GM18502 (cell line): Measurements from ENCODE around the gene LCTL.

Experiments used
- ATAC-seq: cut with Tn5 transposase; IDR thresholded peaks from one replicate; pipeline ENCODE4 v1.9.1; 2021; ENCODE audit warnings: mild to moderate bottlenecking; ENCODE audit not compliant: unreplicated experiment, poor library complexity

The LCTL gene

DNA sequence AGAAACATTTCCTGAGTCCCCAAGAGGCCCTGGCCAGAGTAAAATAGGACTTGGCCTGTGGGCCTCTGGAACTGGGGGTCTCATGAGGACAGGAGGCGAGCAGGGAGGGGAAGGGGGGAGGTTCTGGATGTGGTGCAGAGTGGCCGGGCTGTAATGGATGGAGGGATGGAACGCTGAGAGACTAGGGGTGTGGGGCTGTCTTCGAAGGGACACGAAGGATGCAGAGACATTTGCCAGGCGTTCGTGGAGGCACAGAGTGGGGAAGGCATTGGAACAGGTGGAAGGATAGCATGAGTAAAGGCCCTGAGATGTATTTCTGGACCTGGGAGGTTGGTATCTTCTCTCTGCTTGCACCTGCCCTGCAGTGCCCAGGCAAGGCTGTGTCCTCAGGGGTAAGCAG lies 2.1 kb upstream of the LCTL start:
- ATAC-seq, result no peak

DNA sequence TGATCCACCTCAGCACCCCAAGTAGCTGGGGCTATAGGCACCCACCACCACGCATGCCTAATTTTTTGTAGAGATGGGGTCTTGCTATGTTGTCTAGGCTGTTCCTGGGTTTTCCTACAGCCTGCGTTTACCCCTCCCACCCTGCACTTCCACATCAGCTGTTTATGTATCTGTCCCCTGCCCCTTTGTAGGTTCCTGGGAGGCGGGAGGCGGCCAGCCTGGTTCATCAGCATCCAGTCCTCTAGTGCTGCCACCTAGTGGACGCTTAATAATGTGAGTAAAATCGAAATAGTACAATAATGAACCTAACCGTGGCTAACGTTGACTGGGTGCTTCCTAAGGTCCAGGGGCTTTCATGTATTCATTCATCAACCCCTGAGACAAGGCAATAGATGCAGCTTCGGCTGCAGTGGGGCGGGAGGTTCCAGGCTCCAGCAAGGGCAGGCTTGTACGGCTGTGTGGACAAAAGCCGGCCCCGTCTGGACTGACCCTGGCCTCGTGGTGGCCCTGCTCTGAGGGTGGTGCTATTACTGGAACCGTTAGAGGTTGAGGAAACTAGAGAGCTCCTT lies 1.2 kb upstream of the LCTL start:
- no peak for ATAC-seq

DNA sequence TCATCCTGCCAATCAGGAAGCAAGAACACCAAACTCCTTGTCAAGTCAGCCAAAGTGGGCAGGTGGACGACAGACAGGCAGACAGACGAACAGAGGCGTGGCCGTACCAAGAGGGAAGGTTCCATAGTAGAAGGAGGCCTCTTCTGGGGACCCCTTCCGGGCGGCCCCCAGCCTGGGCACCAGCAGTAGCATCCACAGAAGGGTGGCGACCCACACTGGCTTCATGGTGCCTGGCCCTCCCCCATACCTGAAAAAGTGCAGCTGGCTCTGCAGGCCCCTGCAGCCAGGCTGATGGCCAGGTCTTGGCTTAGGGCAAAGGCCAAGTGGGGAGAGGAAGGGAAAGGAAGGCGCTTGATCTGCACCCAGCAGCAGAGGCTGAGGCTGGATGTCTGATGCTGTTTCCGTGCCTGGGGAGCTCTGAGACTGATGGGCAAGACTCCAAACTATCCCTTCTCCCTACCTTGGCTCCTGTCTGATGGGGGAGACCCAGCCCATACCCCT lies 607 bp downstream of the LCTL start:
- ATAC-seq, result no peak

DNA sequence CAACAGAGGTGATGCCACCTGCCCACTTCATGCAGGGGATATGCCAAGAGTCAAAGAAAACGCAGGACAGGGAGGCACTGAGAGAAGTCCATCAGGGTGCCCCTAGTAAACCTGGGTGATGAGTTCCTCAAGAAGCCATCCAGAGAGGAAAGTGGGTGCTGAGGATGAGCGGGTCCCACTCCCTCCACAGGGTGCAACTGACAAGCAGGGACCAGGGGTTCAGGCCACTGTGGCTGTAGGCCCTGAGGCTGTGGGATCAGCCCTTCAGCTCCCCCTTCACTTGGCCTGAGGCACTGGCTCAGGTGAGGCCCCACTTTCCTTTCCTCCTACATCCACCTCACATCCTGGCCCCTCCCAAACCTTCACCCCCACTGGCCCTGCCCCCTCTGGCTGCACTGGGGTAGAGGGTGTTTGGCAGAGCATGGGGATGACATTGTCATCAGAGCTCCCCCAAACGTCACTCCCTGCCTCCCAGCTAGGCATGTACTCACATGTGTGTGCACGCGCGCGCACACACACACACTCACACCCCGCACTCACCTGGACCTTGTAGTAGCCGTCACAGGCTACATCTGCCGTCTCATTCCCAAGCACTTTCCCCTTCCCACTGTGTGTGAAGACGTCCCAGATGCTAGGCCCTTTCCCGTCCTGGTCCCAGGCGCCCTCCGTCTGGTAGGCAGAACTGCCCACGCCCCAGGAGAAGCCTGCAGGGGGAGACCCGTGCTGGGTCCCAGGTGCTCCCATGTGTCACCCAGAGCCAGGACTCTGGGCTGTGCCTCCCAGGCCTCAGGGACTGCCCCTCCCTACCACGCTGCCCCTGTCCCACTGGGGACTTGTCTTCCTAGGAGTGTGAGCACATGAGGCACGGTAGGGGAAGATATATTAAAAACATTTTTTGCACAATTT lies 1.4 kb downstream of the LCTL start:
- no peak for ATAC-seq

DNA sequence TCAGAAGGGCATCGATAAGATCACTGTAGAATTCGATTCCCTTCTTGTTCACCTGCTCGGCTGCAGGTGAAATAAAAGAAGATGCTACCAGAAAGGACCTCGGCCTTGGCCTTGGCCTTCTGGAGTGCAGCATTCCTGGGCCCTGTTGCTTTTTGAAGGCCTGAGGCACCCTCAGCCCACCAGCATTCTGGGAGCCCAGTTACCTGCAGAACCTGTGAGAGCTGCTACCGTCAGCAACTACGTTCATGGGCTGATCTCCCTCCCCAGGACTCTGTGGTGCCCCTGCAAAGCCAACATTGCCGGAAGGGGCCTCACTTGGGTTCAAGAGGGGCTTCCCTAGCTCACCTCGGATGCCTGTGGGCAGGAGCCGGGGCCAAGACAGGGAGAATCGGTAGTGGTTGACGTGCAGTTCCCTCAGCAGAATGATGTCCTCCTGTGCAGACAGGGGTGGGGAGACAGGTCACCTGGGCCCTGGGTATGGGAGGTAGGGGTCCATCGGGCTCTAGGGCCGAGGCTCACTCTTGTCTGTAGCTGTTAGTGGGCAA lies 2.2 kb downstream of the LCTL start:
- no peak for ATAC-seq

DNA sequence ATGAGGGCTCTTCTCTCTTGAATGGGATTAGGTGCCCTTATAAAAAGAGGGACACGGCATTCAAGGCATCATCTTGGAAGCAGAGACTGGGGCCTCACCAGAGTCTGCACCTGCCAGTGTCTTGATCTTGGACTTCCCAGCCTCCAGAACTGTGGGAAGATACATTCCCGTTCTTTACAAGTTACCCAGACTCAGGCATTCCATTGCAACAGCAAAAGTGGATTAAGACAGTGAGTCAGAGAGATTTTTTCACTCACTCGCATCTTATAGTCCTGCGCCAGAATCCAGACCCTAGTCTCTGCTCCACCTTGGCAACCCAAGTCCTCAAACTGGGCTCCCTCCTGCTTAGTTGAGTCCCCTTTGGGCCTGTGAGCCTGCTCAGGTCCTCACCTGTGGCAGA lies 2.7 kb downstream of the LCTL start:
- no peak for ATAC-seq

DNA sequence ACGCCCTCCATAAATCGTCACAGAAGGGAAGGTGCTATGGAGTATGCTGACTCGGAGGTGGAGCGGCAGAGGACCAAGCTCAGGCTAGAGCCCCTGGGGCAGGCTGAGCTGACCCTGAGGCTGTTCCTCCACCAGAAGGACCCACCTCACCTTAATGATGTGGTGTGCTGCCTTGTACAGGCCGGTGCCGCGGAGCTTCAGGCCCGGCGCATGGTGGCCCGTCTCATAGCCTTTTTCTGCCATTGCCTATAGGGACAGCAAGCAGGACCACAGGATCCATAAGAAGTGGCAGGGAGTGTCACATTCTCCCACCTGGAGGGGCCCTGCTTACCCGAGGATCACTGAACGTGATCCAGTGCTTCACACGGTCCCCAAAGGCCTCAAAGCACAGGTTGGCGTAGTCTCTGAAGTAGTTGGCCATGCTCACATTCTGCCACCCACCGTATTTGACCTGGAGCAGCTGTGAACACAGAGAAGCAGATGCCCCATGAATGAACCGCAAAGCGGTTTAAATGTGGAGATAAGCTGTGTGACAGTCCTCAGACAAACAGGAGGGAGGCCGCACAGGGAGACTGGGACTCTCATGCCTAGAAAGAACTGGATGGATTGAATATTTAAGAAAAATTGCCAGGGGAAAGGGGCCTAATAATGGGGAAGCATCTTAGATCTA lies 4.8 kb downstream of the LCTL start:
- ATAC-seq, result no peak

DNA sequence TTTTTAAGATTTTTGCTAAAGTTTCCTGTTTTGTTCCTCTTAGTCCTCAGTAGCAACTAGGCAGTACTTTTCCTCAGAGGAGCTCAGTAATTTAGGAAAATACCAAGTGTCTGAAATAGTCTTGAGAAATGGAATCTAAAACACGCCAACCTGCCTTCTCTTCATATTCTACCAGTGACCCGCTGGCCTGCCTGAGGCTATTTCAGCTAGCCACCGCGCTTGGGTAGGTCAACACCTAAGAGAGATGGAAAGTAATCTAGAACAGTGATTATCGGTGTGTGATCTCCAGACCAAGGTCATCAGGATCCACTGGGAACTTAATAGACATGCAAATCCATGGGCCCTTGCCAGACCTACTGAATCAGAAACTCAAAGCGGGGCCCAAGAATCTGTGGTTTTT lies 7.5 kb downstream of the LCTL start:
- no peak for ATAC-seq

DNA sequence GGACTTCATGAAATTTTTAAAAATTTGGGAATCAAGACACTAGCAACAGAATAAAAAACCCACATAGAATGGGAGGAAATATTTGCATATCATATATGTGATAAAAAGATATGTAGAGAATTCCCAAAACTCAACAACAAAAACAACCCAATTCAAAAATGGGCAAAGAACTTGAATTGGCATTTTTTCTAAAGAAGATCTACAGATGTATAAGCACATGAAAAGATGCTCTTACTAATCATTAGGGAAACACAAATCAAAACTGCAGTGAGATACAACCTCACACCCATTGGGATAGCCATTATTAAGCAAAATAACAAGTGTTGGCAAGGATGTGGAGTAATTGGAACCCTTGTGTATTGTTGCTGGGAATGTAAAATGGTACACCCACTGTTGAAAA lies 10.1 kb downstream of the LCTL start:
- ATAC-seq, result no peak

DNA sequence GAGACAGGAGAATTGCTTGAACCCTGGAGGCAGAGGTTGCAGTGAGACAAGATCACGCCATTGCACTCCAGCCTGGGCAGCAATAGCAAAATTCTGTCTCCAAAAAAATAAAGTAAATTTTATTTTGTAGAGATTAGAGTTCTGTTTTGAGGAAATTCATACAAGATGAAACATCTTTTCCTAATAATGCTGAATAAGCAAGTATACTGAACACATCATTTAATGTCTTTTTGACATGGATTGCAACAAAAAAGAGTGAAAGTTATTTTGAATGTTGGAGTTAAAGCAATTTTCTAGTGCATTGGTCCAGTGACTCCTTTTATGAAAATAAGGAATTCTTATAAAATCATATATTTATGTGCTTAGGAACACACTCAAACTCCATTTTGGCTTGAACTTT lies 20.5 kb downstream of the LCTL start:
- ATAC-seq, result no peak

DNA sequence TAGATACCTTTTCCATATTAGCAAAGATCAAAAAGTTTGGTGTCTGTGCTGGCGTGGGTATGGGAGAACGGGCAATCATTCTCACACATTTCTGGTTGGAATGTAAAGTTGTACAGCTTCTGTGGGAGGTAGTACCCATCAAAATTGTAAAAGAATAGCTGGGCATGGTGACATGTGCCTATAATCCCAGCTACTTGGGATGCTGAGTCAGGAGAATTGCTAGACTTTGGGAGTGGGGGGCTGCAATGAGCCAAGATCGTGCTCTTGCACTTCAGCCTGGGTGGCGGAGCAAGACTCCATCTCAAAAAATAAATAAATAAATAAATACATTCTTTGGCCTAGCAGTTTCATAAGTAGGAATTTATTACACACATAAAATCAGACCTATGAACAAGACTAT lies 22.9 kb downstream of the LCTL start:
- ATAC-seq, result no peak

DNA sequence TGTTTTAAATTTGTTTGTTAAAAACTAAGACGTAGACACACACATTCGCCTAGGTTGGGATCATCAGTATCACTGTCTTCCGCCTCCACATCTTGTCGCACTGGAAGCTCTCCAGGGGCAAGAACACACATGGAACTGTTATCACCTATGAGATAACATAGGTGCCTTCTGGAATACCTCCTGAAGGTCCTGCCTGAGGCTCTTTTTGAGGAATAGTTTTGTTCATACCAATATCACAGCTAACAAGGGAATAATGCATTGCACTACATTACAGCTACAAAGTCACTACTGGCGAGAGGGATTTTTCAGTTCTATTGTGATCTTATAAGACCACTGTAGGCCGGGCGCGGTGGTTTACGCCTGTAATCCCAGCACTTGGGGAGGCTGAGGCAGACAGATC lies 30.7 kb downstream of the LCTL start:
- ATAC-seq, result no peak

DNA sequence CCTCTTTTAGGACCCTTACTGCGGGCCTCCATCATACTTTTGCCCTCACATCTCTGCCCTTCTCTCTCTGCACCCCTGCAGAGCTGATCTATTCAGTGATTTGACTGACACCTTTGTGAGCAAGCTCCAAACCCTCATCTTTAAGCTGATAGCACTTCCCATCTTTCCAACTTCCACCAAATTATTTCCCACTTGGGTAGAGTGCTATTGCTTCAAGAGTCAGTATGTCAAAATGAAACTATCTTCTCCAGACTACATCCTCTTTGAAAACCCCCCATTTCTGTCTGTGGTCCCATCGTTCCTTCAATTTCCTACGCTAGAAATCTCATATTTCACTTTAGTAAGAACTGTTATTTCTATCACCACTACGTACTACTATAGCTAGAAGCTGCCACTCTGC lies 41.0 kb downstream of the LCTL start:
- no peak for ATAC-seq

DNA sequence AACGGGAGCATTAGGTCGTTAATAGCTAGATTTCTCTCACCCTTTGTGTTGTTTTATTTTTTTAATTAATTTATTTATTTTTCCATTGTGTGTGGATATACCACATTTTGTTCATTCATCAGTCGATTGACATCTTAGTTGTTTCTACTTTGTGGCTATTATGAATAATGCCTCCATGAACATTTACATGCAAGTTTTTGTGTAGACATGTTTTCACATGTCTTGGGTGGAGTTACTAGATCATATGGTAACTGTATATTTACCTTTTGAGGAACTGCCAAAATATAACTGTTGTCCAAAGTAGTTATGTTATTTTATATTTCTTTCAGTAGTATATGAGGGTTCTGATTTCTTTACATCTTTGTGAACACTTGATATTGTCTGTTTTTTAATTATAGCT lies 41.9 kb downstream of the LCTL start:
- no peak for ATAC-seq

DNA sequence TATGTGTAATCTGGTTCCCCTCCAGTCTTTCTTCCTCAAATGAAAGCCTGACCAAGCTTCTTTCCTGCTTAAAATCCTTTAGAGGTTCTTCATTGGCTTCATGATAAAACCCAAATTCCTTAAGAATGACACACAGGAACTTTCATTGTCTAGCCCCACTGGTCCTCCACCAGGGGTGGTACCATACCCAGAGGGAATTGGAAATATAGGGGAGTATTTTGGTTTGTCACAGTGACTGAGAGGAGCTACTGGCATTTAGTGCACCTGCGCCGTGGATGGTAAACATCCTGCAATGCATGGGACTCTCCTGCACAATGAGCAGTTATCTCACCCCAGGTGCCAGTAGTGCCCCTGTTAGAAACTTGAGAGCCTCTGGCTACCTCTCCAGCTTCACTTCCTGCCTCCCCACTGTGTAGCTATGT lies 49.9 kb downstream of the LCTL start:
- no peak for ATAC-seq

DNA sequence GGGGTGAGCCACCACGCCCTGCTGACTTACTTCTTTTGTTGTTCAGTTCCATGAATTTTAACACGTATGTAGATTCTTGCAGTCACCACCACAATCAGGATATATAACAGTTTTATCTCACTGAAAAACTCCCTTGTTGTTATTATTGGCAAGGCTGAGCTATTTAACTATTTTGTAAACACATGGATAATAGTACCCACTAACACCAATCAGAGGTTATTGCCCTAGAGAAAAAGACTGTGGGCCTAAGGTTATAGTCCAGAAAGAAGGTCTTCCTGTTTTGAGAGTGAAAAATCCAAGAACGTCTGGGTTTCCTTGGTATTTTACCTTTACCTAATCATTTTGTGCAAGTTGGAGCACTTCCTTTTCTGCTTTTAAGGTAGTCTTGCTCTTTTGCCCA lies 51.2 kb downstream of the LCTL start:
- no peak for ATAC-seq

DNA sequence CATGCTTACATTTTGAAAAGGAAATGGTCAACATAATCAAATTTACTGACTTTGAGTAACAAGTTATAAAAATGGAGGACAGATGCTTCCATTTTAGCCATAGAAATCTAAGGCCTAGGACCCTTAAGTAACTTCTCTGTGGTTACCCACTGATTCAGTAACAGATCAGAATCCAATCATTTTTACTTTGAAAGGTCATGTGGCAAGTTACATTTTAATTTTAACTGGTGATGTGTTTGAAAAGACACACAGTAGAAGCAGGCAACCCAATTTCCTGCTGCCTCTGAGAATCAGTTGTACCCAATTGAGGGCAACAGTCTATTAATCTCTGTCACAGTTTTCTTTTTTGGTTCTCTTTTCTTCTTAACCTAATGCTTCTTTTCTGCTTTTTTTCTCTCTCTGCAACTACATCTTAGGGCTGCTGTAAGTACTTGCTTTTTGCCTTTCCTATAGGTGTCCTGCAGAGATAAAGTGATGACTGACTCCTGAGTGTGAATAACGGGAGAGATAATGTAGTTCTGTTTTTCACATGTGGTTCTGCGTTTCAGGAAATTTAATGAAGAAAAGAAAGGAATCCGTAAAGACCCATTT lies 57.4 kb downstream of the LCTL start:
- no peak for ATAC-seq

DNA sequence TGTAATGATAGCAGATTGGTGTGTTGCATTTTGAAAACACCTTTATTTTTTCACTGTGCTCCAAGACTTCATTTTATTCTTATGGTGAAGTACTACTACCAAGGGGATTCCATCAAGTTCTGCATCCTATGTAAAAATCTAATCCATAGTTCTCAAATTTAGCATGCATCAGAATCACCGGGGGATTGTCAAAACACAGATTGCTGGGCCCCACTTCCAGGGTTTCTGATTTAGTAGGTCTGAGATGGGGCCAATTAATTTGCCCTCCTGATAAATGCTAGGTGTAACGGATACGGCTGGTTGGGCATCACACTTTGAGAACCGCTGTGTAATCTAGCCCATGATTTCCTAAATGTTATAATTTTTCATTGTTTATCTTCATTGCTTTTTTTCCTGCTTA lies 60.0 kb downstream of the LCTL start:
- no peak for ATAC-seq

DNA sequence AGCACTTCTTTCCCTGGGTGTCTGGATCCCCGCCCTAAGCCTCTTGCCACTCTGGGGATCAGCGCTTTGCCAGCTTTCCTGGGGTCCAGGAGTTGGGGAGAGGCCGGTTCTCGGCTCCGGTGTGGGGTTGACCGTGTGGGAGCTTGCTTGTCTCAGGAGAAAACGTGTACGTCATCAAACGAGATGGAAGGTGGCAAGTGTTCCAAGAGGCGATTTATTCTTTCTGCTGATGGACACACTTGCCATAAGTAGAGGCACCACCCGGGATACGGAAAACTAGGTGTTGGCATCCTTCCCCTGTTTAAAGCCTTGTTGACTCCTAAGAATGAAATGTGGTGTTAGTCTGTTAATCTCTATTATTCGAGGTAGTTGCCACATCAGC lies 60.4 kb downstream of the LCTL start:
- no peak for ATAC-seq

DNA sequence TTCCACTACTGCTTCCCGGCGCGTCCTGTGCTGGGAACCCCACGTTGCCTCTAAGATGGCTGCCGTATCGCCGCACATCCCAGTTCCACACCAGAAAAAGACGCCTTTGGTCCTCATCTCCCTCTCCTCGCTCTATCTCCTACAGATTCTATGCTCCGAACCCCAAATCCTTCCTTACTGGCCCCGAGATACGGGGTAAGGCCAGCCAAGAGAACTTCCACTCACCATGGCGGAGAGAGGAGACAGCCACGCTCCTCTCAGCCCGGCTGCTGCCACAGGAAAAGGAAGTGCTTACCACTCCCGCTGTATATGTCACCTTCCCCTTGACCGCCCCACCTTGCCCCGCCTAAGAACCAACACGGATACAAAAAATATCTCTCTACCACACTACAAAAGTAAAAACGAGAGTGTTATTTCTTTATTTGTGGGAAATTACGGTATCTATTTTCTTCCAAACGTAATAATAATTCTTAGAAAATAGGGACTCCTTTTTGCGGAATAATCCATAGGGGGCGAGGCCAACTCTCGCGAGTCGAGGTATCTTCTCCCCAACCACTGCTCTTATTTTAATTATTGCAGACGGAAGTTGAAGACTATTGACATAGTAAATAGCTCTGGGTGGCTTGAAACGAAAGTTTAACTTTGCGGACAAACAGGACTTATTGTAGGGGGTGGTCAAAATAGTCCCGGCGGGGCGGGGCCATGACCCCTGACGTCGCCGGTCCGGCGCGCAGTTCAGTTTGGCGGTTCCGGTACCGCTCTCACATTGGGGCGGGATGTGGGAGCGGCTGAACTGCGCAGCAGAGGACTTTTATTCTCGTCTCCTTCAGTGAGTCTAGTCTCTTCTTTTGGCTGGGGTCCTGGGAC lies 61.0 kb downstream of the LCTL start, which contains the start of the genes RPL4 and ZWILCH:
Gene RPL4 (minus strand): TSS at position 293 of the 867 bp plus-strand sequence. CDS start 65 bp downstream, at position 228.
Gene ZWILCH (plus strand): TSS at position 764 of the 867 bp plus-strand sequence. CDS start 13 bp downstream, at position 777.
- ATAC-seq, result peak; percentile 82
